GM23338 (cell line): ENCODE results near the gene NPIPA1. TPM values are rescaled to one million over a fixed set of nuclear protein-coding genes. Genes with fewer than 3 reads are reported as not detected.
A peak's percentile ranks its signal among the peaks of the same experiment; 100 is the strongest.
"Not testable (repeated sequence)": the region's sequence is repeated elsewhere in the genome, so short reads cannot be mapped to it uniquely, and the experiment has no call there.

Source experiments
- ATAC-seq: fragments of 200-7000 bp; cut with Tn5 transposase; 3 replicates; pipeline ENCODE4 v1.9.1; 2020
- DNase-seq: peaks from one replicate; pipeline ENCODE4 v3.0.0-alpha.2; 2015; ENCODE audit warnings: low spot score
- H2AFZ ChIP-seq: fragments of 200-600 bp; sonication (generic); 2 replicates; pipeline ENCODE4 v1.8.0; 2016; ENCODE audit warnings: antibody characterized with exemption, mild to moderate bottlenecking, moderate library complexity
- H3F3A ChIP-seq: fragments of 200-600 bp; sonication (generic); replicated peaks from 2 replicates; pipeline ENCODE4 v1.8.0; 2017; ENCODE audit warnings: antibody characterized with exemption, mixed run types, low read depth
- H3K27ac ChIP-seq: fragments of 200-600 bp; sonication (generic); 2 replicates; pipeline ENCODE4 v1.6.1; 2016; ENCODE audit warnings: low read depth
- H3K27me3 ChIP-seq: fragments of 200-600 bp; sonication (generic); 2 replicates; pipeline ENCODE4 v1.8.0; 2016; ENCODE audit warnings: mild to moderate bottlenecking, mixed run types, moderate library complexity; ENCODE audit not compliant: insufficient read depth
- H3K36me3 ChIP-seq: fragments of 200-600 bp; sonication (generic); 2 replicates; pipeline ENCODE4 v1.8.0; 2016; ENCODE audit warnings: mild to moderate bottlenecking; ENCODE audit not compliant: insufficient read depth
- H3K4me1 ChIP-seq: fragments of 200-600 bp; sonication (generic); 2 replicates; pipeline ENCODE4 v1.8.0; 2016; ENCODE audit warnings: mild to moderate bottlenecking, moderate library complexity; ENCODE audit not compliant: insufficient read depth
- H3K4me2 ChIP-seq: fragments of 200-600 bp; sonication (generic); 2 replicates; pipeline ENCODE4 v1.7.1; 2017; ENCODE audit warnings: mixed run types
- H3K4me3 ChIP-seq: fragments of 200-600 bp; sonication (generic); 2 replicates; pipeline ENCODE4 v1.6.1; 2016; ENCODE audit warnings: mixed run types
- H3K79me2 ChIP-seq: fragments of 200-600 bp; sonication (generic); replicated peaks from 2 replicates; pipeline ENCODE4 v1.8.0; 2017; ENCODE audit warnings: mild to moderate bottlenecking; ENCODE audit not compliant: insufficient read depth
- H3K9me2 ChIP-seq: fragments of 200-600 bp; sonication (generic); 2 replicates; pipeline ENCODE4 v1.8.0; 2017; ENCODE audit not compliant: insufficient read depth
- H4K20me1 ChIP-seq: fragments of 200-600 bp; sonication (generic); replicated peaks from 2 replicates; pipeline ENCODE4 v1.8.0; 2017; ENCODE audit warnings: mild to moderate bottlenecking; ENCODE audit not compliant: insufficient read depth
- H3K27ac Mint-ChIP-seq: 2 replicates; pipeline ENCODE4 v1.8.0; 2020; ENCODE audit warnings: inconsistent platforms, mild to moderate bottlenecking, moderate library complexity, mixed read lengths
- H3K27me3 Mint-ChIP-seq: 3 replicates; pipeline ENCODE4 v1.8.0; 2022; ENCODE audit warnings: low read depth, mild to moderate bottlenecking, moderate library complexity, mixed read lengths, inconsistent platforms; ENCODE audit not compliant: insufficient read depth, poor library complexity
- H3K36me3 Mint-ChIP-seq: 3 replicates; pipeline ENCODE4 v1.8.0; 2021; ENCODE audit warnings: low read depth, mild to moderate bottlenecking, inconsistent platforms, moderate library complexity, mixed read lengths
- H3K4me1 Mint-ChIP-seq: 3 replicates; pipeline ENCODE4 v1.8.0; 2020; ENCODE audit warnings: mild to moderate bottlenecking, inconsistent platforms, mixed read lengths
- H3K4me3 Mint-ChIP-seq: 3 replicates; pipeline ENCODE4 v1.8.0; 2021; ENCODE audit warnings: moderate library complexity, mild to moderate bottlenecking, inconsistent platforms, mixed read lengths
- H3K9me3 Mint-ChIP-seq: 3 replicates; pipeline ENCODE4 v1.8.0; 2020; ENCODE audit warnings: moderate library complexity, mild to moderate bottlenecking, inconsistent platforms, mixed read lengths
- JUNB ChIP-seq: IDR thresholded peaks from one replicate; pipeline ENCODE4 v1.6.1; 2016; ENCODE audit warnings: antibody characterized with exemption; ENCODE audit not compliant: unreplicated experiment
- REST ChIP-seq: IDR thresholded peaks from one replicate; pipeline ENCODE4 v1.6.1; 2018; ENCODE audit warnings: antibody characterized with exemption; ENCODE audit not compliant: unreplicated experiment
- ZNF114 ChIP-seq: fragments of 250-450 bp; sonication (Bioruptor Pico); IDR thresholded peaks from 2 replicates; pipeline ENCODE4 v1.5.0; 2020; ENCODE audit warnings: mild to moderate bottlenecking, moderate library complexity
- ZNF331 ChIP-seq: fragments of 250-450 bp; sonication (Bioruptor Pico); IDR thresholded peaks from 2 replicates; pipeline ENCODE4 v1.5.0; 2020; ENCODE audit warnings: low read depth, mild to moderate bottlenecking, moderate library complexity
- polyA plus RNA-seq: library from polyadenylated mRNA; unstranded; fragments of >200 nt; fragmentation: Nextera tagmentation; extraction: Ambion mirVana; gene quantifications from 2 replicates; pipeline ENCODE4 v1.2.1, GENCODE V29; 2016
- total RNA-seq: library from RNA; depleted of rRNA; stranded (reverse); fragments of >200 nt; shearing (Covaris generic); gene quantifications from 2 replicates; pipeline ENCODE4 v1.2.3, GENCODE V29; 2014

The NPIPA1 gene
- total and polyA plus RNA-seq, 2 experiments from 2014 or later, result 54.4 to 77.4 TPM

GRCh38 chr16:14965328-14965727, 28.1 kb downstream of the NPIPA1 start (continued):
- TF ChIP-seq ZNF331 (CRISPR knock-in tag) (no peak), ZNF114 (no peak), JUNB (no peak), REST (no peak)

- H3K27me3 Mint-ChIP-seq, H3K4me1 Mint-ChIP-seq, H3K27ac Mint-ChIP-seq, DNase-seq, H3K4me3 ChIP-seq, H4K20me1 ChIP-seq, H3K4me3 Mint-ChIP-seq, H3K36me3 Mint-ChIP-seq, H3K27ac ChIP-seq, H3K27me3 ChIP-seq, H3K9me3 Mint-ChIP-seq, H3K79me2 ChIP-seq, ATAC-seq, H3K36me3 ChIP-seq, H3K4me2 ChIP-seq, H3K9me2 ChIP-seq, H2AFZ ChIP-seq, H3K4me1 ChIP-seq, H3F3A ChIP-seq: not testable (repeated sequence)
Measured at GRCh38 chr16:14969795-14970194, 32.6 kb downstream of the NPIPA1 start.

- H3K36me3 Mint-ChIP-seq, H3K9me3 Mint-ChIP-seq: not testable (repeated sequence)
Measured at GRCh38 chr16:14971621-14972228, 34.5 kb downstream of the NPIPA1 start.

GRCh38 chr16:14973785-14974322, 36.6 kb downstream of the NPIPA1 start:
- Histone ChIP-seq H3K4me3 (peak overlapping the region; percentile 100), H3K79me2 (peaks cover 29% of the 10 kb centered on the region), H3K4me2 (peak overlapping the region; percentile 100), H2AFZ (0 out of 2 replicates have a peak overlapping the region, but pooled peaks have one; percentile 26), H3K4me1 (peaks cover 11% of the 10 kb centered on the region)
- not testable (repeated sequence) for H3K9me3 Mint-ChIP-seq, H3K36me3 Mint-ChIP-seq, DNase-seq, H3K27ac Mint-ChIP-seq, H3F3A ChIP-seq, ATAC-seq, H3K9me2 ChIP-seq, H3K27me3 ChIP-seq, H3K27ac ChIP-seq, H4K20me1 ChIP-seq, H3K27me3 Mint-ChIP-seq, H3K36me3 ChIP-seq
- Mint-ChIP-seq H3K4me3 (peak overlapping the region; percentile 94), H3K4me1 (peaks cover 13% of the 10 kb centered on the region)

More at GRCh38 chr16:14971621-14972228, 34.5 kb downstream of the NPIPA1 start:
- not testable (repeated sequence) for H3K9me2 ChIP-seq, H3K27me3 ChIP-seq, H2AFZ ChIP-seq, H3K4me3 Mint-ChIP-seq, H3K4me3 ChIP-seq, H3K27ac Mint-ChIP-seq, H3K4me2 ChIP-seq, H3K4me1 Mint-ChIP-seq, H4K20me1 ChIP-seq, H3K27ac ChIP-seq, H3K27me3 Mint-ChIP-seq, H3F3A ChIP-seq, DNase-seq, H3K4me1 ChIP-seq, ATAC-seq, H3K36me3 ChIP-seq
- H3K79me2 ChIP-seq, result peaks cover 10% of the 10 kb centered on the region
